HG03060 (cell line): Measurements from ENCODE around the gene PPM1E.
"Not testable (repeated sequence)": the region's sequence is repeated elsewhere in the genome, so short reads cannot be mapped to it uniquely, and the experiment has no call there.

Source experiments
- ATAC-seq: cut with Tn5 transposase; IDR thresholded peaks from one replicate; pipeline ENCODE4 v1.9.1; 2021; ENCODE audit warnings: low read depth, moderate number of reproducible peaks; ENCODE audit not compliant: unreplicated experiment

The PPM1E gene

GRCh38 chr17:58832514-58832913 lies 76.9 kb downstream of the PPM1E start:
- ATAC-seq: no peak

GRCh38 chr17:58837699-58838098 lies 82.0 kb downstream of the PPM1E start:
- ATAC-seq: no peak

GRCh38 chr17:58840820-58841612 lies 85.4 kb downstream of the PPM1E start:
- ATAC-seq: no peak

GRCh38 chr17:58846413-58846812 lies 90.8 kb downstream of the PPM1E start:
- not testable (repeated sequence) for ATAC-seq

GRCh38 chr17:58850106-58850505 lies 94.5 kb downstream of the PPM1E start:
- ATAC-seq: not testable (repeated sequence)

GRCh38 chr17:58865301-58865700 lies 109.6 kb downstream of the PPM1E start:
- no peak for ATAC-seq

DNA sequence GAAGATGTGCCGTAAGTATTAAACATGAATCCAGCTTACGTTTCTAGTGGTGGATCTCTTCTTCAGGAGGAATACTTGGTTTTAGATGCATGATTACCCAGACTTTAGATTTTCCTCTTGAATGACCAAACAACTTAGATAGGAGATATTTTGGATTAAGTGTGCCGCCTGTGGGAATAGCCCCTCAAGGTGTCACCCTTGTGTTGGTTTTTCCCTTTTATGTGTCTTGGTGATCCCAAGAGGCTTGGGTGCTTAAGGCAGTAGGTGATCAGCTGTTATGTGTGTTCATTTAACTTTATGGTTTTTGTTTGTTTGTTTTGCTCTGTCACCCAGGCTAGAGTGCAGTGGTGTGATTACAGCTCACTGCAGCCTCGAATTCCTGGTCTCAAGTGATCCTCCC lies 115.1 kb downstream of the PPM1E start:
- no peak for ATAC-seq

DNA sequence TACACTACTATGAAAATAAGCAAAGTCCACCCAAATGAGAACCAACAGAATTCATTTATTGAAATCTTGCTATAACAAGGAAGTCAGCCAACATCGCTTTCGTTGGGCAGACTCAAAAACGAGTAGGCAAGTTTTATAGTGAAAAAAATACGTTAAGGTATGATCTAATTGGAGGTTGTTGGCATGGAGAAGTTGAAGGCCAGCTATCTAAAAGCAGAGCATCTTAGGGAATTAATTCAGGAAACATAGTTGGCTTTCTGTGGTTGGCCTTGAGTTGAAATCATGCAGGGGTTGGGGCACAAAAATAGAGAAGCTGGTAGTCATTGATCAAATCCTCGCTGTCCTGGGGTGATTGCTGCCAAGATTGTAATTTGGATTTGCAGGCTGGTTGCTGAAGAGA lies 118.3 kb downstream of the PPM1E start:
- no peak for ATAC-seq

- no peak for ATAC-seq
Measured at GRCh38 chr17:58875261-58875660, 119.6 kb downstream of the PPM1E start.

DNA sequence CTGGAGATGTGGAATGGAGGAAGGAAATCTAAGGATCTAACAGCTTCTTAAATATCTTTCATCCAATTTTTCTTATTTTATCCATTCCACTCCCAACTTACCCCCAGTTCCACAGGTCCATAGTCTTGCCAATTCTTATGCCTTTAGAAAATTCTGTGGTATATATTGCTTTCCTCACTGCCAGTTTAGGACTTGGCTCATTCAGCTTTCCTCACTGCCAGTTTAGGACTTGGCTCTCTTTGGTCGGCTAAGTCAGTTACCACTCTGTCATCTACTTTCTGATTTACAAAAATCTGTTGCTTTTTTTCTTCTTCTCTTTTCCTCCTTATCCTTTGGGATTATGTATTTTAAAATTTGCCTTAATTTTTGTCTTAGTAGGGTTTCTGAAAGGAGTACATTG lies 128.5 kb downstream of the PPM1E start:
- no peak for ATAC-seq

DNA sequence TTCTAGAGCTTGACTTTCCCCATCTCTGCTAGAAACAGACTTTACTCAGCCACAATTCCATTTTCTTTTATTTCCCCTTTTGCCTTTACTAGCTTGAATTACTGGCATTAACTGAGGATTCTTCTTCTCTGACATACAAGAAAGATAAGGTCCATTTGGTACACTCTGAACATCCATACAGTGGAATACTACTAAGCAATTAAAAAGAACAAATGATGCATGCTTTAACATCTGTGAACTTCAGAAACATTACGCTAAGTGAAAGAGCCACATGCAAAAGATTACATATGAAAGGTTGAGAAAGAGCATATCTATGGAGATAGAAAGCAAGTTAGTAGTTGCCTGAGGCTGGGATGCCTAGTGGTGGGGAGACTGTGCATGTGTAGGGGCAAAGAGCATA lies 130.9 kb downstream of the PPM1E start:
- ATAC-seq: no peak

- no peak for ATAC-seq
Measured at GRCh38 chr17:58889928-58890327, 134.3 kb downstream of the PPM1E start.

DNA sequence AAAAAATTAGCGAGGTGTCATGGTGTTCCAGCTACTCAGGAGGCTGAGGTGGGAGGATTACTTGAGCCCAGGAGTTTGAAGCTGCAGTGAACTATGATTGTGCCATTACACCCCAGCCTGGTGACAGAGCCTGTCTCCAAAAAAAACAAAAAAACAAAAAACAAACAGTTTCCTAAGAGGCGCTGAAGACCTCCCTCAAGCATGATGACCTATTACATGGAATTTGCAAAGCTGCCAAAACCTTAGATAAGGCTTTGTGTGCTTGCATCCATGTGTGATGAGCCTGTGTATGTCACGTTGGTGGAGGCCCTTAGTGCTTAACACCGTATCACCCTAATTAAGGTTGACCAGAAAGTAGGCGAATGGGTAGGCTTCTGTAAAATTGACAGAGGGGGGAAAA lies 143.5 kb downstream of the PPM1E start:
- ATAC-seq: no peak

DNA sequence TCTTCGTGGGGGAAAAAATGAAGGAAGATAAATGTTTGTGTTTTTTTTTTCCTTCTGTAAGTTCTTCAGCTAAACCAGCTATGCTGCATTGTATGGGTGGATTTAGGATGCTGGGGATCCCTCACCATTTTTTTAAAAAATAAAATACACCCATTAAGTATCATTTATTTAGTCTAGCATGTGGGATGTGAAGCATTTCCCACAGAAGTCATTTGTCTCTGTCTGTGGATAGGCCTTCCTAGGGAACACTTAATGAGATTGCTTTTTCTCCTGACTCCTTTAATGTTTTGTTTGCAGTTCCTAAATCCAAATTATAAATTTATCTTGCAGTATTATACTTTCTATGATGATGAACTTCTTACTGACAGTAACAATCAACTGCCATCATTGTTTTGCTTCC lies 146.7 kb downstream of the PPM1E start:
- ATAC-seq: no peak

DNA sequence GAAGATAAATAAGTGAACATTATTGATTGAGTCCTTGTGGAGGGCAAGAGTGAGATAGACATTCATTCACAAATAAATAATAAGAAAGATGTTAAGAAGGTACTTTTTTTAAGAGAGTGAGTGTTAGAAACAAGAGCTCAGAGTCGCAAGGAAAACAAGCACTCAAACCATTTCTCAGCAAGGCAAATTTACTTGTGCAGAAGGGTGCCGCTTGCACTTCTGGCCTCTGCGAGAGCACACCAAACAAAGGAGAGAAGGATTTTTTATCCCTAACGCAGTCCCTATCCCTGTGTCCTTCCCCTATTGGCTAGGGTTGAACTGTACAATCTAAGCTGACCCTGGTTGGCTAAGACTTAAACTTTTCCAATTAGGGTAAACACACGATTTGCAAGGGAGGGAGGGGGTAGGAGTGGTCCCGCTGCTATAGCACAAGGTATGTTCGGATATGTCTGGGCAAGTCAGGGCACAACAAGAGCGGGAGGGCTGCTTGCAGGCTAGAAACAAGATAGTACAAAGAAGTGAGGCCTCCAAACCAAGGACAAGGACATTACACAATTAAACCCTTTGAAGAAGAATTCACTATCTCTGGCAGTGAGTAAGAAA lies 156.2 kb downstream of the PPM1E start:
- no peak for ATAC-seq

DNA sequence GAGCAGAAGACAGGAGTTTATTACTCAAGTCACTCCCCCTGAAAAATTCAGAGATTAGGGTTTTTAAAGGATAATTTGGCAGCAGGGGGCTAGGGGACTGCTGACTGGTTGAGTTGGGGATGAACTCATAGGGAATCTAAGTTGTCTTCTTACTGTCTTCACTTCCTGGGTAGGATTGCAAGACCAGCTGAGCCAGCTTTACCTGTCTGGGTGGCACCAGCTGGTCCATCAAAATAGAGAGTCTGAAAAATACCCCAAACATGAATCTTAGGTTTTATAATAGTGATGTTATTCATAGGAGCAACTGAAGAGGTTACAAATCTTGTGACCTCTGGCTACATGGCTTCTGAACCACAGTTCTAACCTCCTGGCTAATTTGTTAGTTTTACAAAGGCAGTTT lies 157.9 kb downstream of the PPM1E start:
- ATAC-seq: no peak

DNA sequence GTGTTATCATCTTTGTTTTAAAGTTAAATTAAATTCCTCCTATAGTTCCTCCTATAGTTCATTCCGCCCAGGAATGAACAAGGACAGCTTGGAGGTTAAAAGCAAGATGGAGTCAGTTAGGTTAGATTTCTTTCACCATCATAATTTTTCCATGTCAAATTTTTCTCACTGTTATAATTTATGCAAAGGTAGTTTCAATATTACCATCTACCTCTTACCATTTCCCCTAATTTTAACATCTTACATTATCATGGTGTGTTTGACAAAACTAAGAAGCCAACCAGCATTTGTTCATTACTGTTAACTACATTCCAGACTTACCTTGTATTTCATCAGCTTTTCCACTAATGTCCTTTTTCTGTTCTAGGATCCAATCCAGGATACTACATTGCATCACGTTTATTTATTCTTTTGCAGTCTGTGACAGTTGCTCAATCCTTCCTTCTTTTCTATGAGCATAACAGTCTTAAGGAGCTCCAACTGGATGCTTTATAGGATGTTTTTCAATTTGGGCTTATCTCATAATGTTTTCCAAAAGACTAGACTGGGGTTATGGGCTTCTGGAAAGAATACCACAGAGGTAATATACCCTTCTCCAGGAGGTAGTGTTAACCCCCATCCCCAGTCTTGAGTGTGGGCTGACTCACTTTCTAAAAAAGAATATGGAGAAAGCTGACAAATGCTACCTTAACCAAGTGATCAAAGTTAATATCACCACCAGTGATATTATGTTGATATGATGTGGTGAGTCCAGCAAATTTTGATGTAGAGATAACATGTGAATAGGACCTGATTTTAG lies 158.5 kb downstream of the PPM1E start:
- ATAC-seq: no peak

- no peak for ATAC-seq
Measured at GRCh38 chr17:58917228-58917627, 161.6 kb downstream of the PPM1E start.

- ATAC-seq: no peak
Measured at GRCh38 chr17:58918072-58918471, 162.4 kb downstream of the PPM1E start.

- no peak for ATAC-seq
Measured at GRCh38 chr17:58918884-58919283, 163.2 kb downstream of the PPM1E start.

DNA sequence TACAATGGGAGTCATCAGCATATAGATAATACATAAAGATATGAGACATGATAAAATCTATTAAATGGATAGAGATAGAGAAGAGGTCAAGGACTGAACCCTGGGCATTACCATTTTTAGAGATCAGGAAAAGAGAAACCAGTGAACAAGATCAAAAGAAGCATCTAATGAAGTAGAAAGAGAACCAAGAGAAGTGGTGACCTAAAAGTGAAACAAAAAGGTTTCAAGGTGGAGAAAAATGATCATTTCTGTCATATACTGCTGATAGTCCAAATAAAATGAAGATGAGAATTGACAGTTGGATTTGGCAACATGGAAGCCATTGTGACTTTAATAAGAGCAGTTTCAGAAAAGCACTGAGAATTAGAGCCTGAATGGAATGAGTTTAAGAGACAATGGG lies 165.1 kb downstream of the PPM1E start:
- no peak for ATAC-seq

DNA sequence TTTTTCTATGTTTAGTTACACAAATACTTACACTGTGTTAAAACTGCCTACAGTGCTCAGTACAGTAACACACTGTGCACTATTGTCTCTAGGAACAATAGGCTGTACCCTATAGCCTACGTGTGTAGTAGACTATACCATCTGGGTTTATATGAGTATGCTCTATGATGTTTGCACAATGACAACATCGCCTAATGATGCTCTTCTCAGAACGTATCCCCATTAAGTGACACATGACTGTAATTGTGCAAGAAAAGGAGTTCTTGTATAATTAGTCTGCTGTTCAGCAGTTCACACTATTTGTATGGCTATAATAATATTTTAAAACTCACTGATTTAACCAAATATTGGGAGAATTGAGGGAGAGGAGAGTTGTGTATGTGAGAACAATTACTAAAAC lies 177.3 kb downstream of the PPM1E start:
- ATAC-seq: no peak
